HEK293T (cell line): ENCODE results near the gene PDIA3.

Experiments used
- CTCF ChIA-PET: fragments of 350-600 bp; formaldehyde crosslinking; extraction: SDS; loops from one replicate; lab custom pipeline; 2021; ENCODE audit warnings: antibody characterized with exemption, inconsistent platforms; lab: Yijun Ruan, JAX
- POLR2A ChIA-PET: fragments of 350-600 bp; formaldehyde crosslinking; extraction: SDS; loops from one replicate; lab custom pipeline; 2020; ENCODE audit warnings: antibody characterized with exemption, inconsistent platforms; lab: Yijun Ruan, JAX
- DNase-seq: peaks from one replicate; pipeline ENCODE4 v3.0.0; 2012; ENCODE audit warnings: mixed read lengths; ENCODE audit errors: extremely low spot score
- ARNT ChIP-seq: fragments of 450-650 bp; IDR thresholded peaks from 2 replicates; pipeline ENCODE4 v1.6.1; 2017; ENCODE audit warnings: mild to moderate bottlenecking
- BHLHE40 ChIP-seq: fragments of 450-650 bp; IDR thresholded peaks from 2 replicates; pipeline ENCODE4 v1.6.1; 2016; ENCODE audit warnings: mild to moderate bottlenecking, moderate library complexity, borderline replicate concordance
- CTBP1 ChIP-seq: fragments of 450-650 bp; IDR thresholded peaks from 2 replicates; pipeline ENCODE4 v1.6.1; 2016; ENCODE audit warnings: borderline replicate concordance
- ELF4 ChIP-seq: fragments of 450-650 bp; IDR thresholded peaks from 2 replicates; pipeline ENCODE4 v1.6.1; 2017; ENCODE audit warnings: antibody characterized with exemption
- FOXA1 ChIP-seq: fragments of 450-650 bp; IDR thresholded peaks from 2 replicates; pipeline ENCODE4 v1.6.1; 2016; ENCODE audit warnings: mild to moderate bottlenecking
- FOXK2 ChIP-seq: fragments of 450-650 bp; IDR thresholded peaks from 2 replicates; pipeline ENCODE4 v1.6.1; 2016; ENCODE audit warnings: mild to moderate bottlenecking
- FOXM1 ChIP-seq: fragments of 450-650 bp; IDR thresholded peaks from 2 replicates; pipeline ENCODE4 v1.6.1; 2017; ENCODE audit warnings: mild to moderate bottlenecking, borderline replicate concordance
- HDGF ChIP-seq: fragments of 450-650 bp; IDR thresholded peaks from 2 replicates; pipeline ENCODE4 v1.6.1; 2017; ENCODE audit warnings: antibody characterized with exemption, borderline replicate concordance
- L3MBTL2 ChIP-seq: fragments of 450-650 bp; conservative IDR thresholded peaks from 2 replicates; pipeline ENCODE4 v1.6.1; 2016; ENCODE audit warnings: mild to moderate bottlenecking
- LEF1 ChIP-seq: fragments of 450-650 bp; IDR thresholded peaks from 2 replicates; pipeline ENCODE4 v1.6.1; 2017; ENCODE audit warnings: mild to moderate bottlenecking, borderline replicate concordance
- NFRKB ChIP-seq: fragments of 450-650 bp; IDR thresholded peaks from 2 replicates; pipeline ENCODE4 v1.6.1; 2016; ENCODE audit warnings: mild to moderate bottlenecking, moderate library complexity
- PKNOX1 ChIP-seq: fragments of 450-650 bp; IDR thresholded peaks from 2 replicates; pipeline ENCODE4 v1.6.1; 2016
- SP1 ChIP-seq: fragments of 450-650 bp; IDR thresholded peaks from 2 replicates; pipeline ENCODE4 v1.6.1; 2017
- SUZ12 ChIP-seq: fragments of 450-650 bp; IDR thresholded peaks from 2 replicates; pipeline ENCODE4 v1.6.1; 2016; ENCODE audit warnings: mild to moderate bottlenecking
- TARDBP ChIP-seq: fragments of 450-650 bp; IDR thresholded peaks from 2 replicates; pipeline ENCODE4 v1.6.1; 2016
- ZNF384 ChIP-seq: fragments of 450-650 bp; IDR thresholded peaks from 2 replicates; pipeline ENCODE4 v1.6.1; 2016

Gene PDIA3

GRCh38 chr15:43769584-43770228, 23.5 kb downstream of the PDIA3 start:
- POLR2A ChIA-PET = no interaction called here
- peak; percentile 32 for DNase-seq
- CTCF ChIA-PET = no interaction called here
- no peak for TF ChIP-seq FOXM1
- TF ChIP-seq L3MBTL2 = no peak
- TF ChIP-seq TARDBP = no peak
- no peak for TF ChIP-seq LEF1
- no peak for TF ChIP-seq SP1
- no peak for TF ChIP-seq FOXK2
- no peak for TF ChIP-seq PKNOX1
- no peak for TF ChIP-seq BHLHE40
- TF ChIP-seq FOXA1 = no peak

GRCh38 chr15:43771816-43772215, 25.6 kb downstream of the PDIA3 start:
- TF ChIP-seq FOXK2 = no peak
- TF ChIP-seq LEF1 = no peak
- no peak for TF ChIP-seq ZNF384
- no peak for TF ChIP-seq HDGF
- TF ChIP-seq FOXA1 = no peak
- no peak for TF ChIP-seq SUZ12
- POLR2A ChIA-PET = interaction anchor here (1.7 kb wide), 1 partner anchor 29 kb away, joined by 6 read pairs; the partner anchor contains the start of gene HYPK
- CTCF ChIA-PET = interaction anchor here (0.6 kb wide), 1 partner anchor 24 kb away, joined by 4 read pairs; no protein-coding TSS in a partner anchor
- no peak for DNase-seq

GRCh38 chr15:43772624-43773023, 26.4 kb downstream of the PDIA3 start:
- no peak for DNase-seq
- no peak for TF ChIP-seq CTBP1
- TF ChIP-seq TARDBP = no peak
- TF ChIP-seq SP1 = no peak
- TF ChIP-seq PKNOX1 = no peak
- no peak for TF ChIP-seq ZNF384
- no peak for TF ChIP-seq FOXK2
- TF ChIP-seq NFRKB = no peak
- no peak for TF ChIP-seq HDGF
- TF ChIP-seq ARNT = no peak
- no peak for TF ChIP-seq FOXA1
- no peak for TF ChIP-seq ELF4
- TF ChIP-seq BHLHE40 = no peak
- TF ChIP-seq FOXM1 = no peak
- TF ChIP-seq L3MBTL2 = no peak
- no peak for TF ChIP-seq SUZ12
- no peak for TF ChIP-seq LEF1
- ChIA-PET CTCF (no interaction called here), POLR2A (no interaction called here)

GRCh38 chr15:43774062-43774461, 27.8 kb downstream of the PDIA3 start:
- ChIA-PET CTCF (no interaction called here), POLR2A (no interaction called here)
- TF ChIP-seq PKNOX1 (no peak), SUZ12 (no peak), L3MBTL2 (no peak), BHLHE40 (no peak), TARDBP (no peak), ARNT (no peak), NFRKB (no peak)
- DNase-seq = no peak

GRCh38 chr15:43775411-43775965, 29.2 kb downstream of the PDIA3 start:
- TF ChIP-seq SUZ12 (no peak), FOXA1 (no peak), FOXM1 (no peak), PKNOX1 (no peak)
- DNase-seq = no peak
- POLR2A ChIA-PET = interaction anchor here (1.3 to 3.0 kb wide), 3 partner anchors 15 to 266 kb away, joined by 3 to 33 read pairs (median 11); partner anchors contain the start of genes MFAP1 and SERF2
- CTCF ChIA-PET = interaction anchor here (0.6 to 1.4 kb wide), 3 partner anchors 21 to 248 kb away, joined by 3 to 7 read pairs (median 4); partner anchors contain the start of gene HYPK

- ChIA-PET POLR2A (interaction anchor here (0.7 to 3.0 kb wide), 13 partner anchors 10 to 335 kb away, joined by 3 to 33 read pairs (median 4); partner anchors contain the start of genes HYPK, MFAP1, PDIA3 and SERF2), CTCF (interaction anchor here (0.6 to 2.0 kb wide), 3 partner anchors 14 to 25 kb away, joined by 4 to 13 read pairs (median 7); partner anchors contain the start of gene HYPK)
- DNase-seq = no peak
- TF ChIP-seq PKNOX1 (no peak), FOXK2 (no peak), SUZ12 (no peak), FOXA1 (no peak), SP1 (no peak), CTBP1 (no peak), NFRKB (no peak), ZNF384 (no peak), L3MBTL2 (no peak), LEF1 (no peak), ARNT (no peak), TARDBP (no peak), ELF4 (no peak), FOXM1 (no peak)
Observed at GRCh38 chr15:43776101-43776717, 30.0 kb downstream of the PDIA3 start.
